Measurements from ENCODE around the gene RNF19B.
"Not testable (repeated sequence)": the region's sequence is repeated elsewhere in the genome, so short reads cannot be mapped to it uniquely, and the experiment has no call there.

RNF19B gene

GRCh38 chr1:32919811-32920733, 44.5 kb downstream of the RNF19B start:
- TF ChIP-seq TAF1 (IDR thresholded peaks at IDR 0.05; ENCODE audit: borderline replicate concordance, low read depth, low read length) (no peak), POLR2A (IDR thresholded peaks at IDR 0.05; ENCODE audit: low read depth, low read length) (no peak), POLR2AphosphoS5 (IDR thresholded peaks at IDR 0.05; ENCODE audit: low read depth, low read length) (no peak)
- DNase-seq (ENCODE audit: insufficient read length) (no peak), FAIRE-seq (peak; percentile 57)

GRCh38 chr1:32918179-32918578, 46.4 kb downstream of the RNF19B start:
- TF ChIP-seq POLR2A (IDR thresholded peaks at IDR 0.05; ENCODE audit: low read depth, low read length) (no peak), POLR2AphosphoS5 (IDR thresholded peaks at IDR 0.05; ENCODE audit: low read depth, low read length) (no peak), TAF1 (IDR thresholded peaks at IDR 0.05; ENCODE audit: borderline replicate concordance, low read depth, low read length) (no peak)
- no peak for FAIRE-seq
- DNase-seq (ENCODE audit: insufficient read length) = no peak

- DNase-seq (ENCODE audit: insufficient read length) (no peak), FAIRE-seq (no peak)
- no peak for TF ChIP-seq POLR2AphosphoS5 (IDR thresholded peaks at IDR 0.05; ENCODE audit: low read depth, low read length)
- no peak for TF ChIP-seq POLR2A (IDR thresholded peaks at IDR 0.05; ENCODE audit: low read depth, low read length)
- TF ChIP-seq TAF1 (IDR thresholded peaks at IDR 0.05; ENCODE audit: borderline replicate concordance, low read depth, low read length) = no peak
Observed at GRCh38 chr1:32917521-32917920, 47.1 kb downstream of the RNF19B start.

- FAIRE-seq (no peak), DNase-seq (ENCODE audit: insufficient read length) (no peak)
- TF ChIP-seq TAF1 (IDR thresholded peaks at IDR 0.05; ENCODE audit: borderline replicate concordance, low read depth, low read length) = no peak
- no peak for TF ChIP-seq POLR2AphosphoS5 (IDR thresholded peaks at IDR 0.05; ENCODE audit: low read depth, low read length)
- no peak for TF ChIP-seq POLR2A (IDR thresholded peaks at IDR 0.05; ENCODE audit: low read depth, low read length)
Observed at GRCh38 chr1:32915766-32916706, 48.6 kb downstream of the RNF19B start.

- DNase-seq (ENCODE audit: insufficient read length) = no peak
- no peak for TF ChIP-seq TAF1 (IDR thresholded peaks at IDR 0.05; ENCODE audit: borderline replicate concordance, low read depth, low read length)
- no peak for TF ChIP-seq POLR2A (IDR thresholded peaks at IDR 0.05; ENCODE audit: low read depth, low read length)
- no peak for TF ChIP-seq POLR2AphosphoS5 (IDR thresholded peaks at IDR 0.05; ENCODE audit: low read depth, low read length)
- no peak for FAIRE-seq
Observed at GRCh38 chr1:32910319-32910718, 54.3 kb downstream of the RNF19B start.

GRCh38 chr1:32907435-32907834, 57.2 kb downstream of the RNF19B start:
- TF ChIP-seq TAF1 (IDR thresholded peaks at IDR 0.05; ENCODE audit: borderline replicate concordance, low read depth, low read length) (no peak), POLR2AphosphoS5 (IDR thresholded peaks at IDR 0.05; ENCODE audit: low read depth, low read length) (no peak), POLR2A (IDR thresholded peaks at IDR 0.05; ENCODE audit: low read depth, low read length) (no peak)
- DNase-seq (ENCODE audit: insufficient read length) = no peak
- no peak for FAIRE-seq

- DNase-seq (ENCODE audit: insufficient read length) = no peak
- no peak for FAIRE-seq
- TF ChIP-seq TAF1 (IDR thresholded peaks at IDR 0.05; ENCODE audit: borderline replicate concordance, low read depth, low read length) = no peak
- no peak for TF ChIP-seq POLR2AphosphoS5 (IDR thresholded peaks at IDR 0.05; ENCODE audit: low read depth, low read length)
- no peak for TF ChIP-seq POLR2A (IDR thresholded peaks at IDR 0.05; ENCODE audit: low read depth, low read length)
Observed at GRCh38 chr1:32906654-32907053, 58.0 kb downstream of the RNF19B start.

GRCh38 chr1:32905588-32905987, 59.0 kb downstream of the RNF19B start:
- FAIRE-seq = not testable (repeated sequence)

GRCh38 chr1:32904797-32905196, 59.8 kb downstream of the RNF19B start:
- DNase-seq (ENCODE audit: insufficient read length) (no peak), FAIRE-seq (no peak)
- no peak for TF ChIP-seq POLR2AphosphoS5 (IDR thresholded peaks at IDR 0.05; ENCODE audit: low read depth, low read length)

More at GRCh38 chr1:32905588-32905987, 59.0 kb downstream of the RNF19B start:
- not testable (repeated sequence) for DNase-seq (ENCODE audit: insufficient read length)

- TF ChIP-seq POLR2A (IDR thresholded peaks at IDR 0.05; ENCODE audit: low read depth, low read length) = no peak
- TF ChIP-seq TAF1 (IDR thresholded peaks at IDR 0.05; ENCODE audit: borderline replicate concordance, low read depth, low read length) = no peak
- TF ChIP-seq POLR2AphosphoS5 (IDR thresholded peaks at IDR 0.05; ENCODE audit: low read depth, low read length) = no peak
- DNase-seq (ENCODE audit: insufficient read length) (no peak), FAIRE-seq (no peak)
Observed at GRCh38 chr1:32903991-32904785, 60.4 kb downstream of the RNF19B start.

- no peak for TF ChIP-seq POLR2AphosphoS5 (IDR thresholded peaks at IDR 0.05; ENCODE audit: low read depth, low read length)
- no peak for TF ChIP-seq TAF1 (IDR thresholded peaks at IDR 0.05; ENCODE audit: borderline replicate concordance, low read depth, low read length)
- TF ChIP-seq POLR2A (IDR thresholded peaks at IDR 0.05; ENCODE audit: low read depth, low read length) = no peak
- no peak for FAIRE-seq
- no peak for DNase-seq (ENCODE audit: insufficient read length)
Observed at GRCh38 chr1:32902535-32902920, 62.1 kb downstream of the RNF19B start.
